GM12892 (cell line): ENCODE measurements around the gene POU2F1.

Source experiments
- POLR2A ChIP-seq: IDR thresholded peaks from 2 replicates; pipeline ENCODE4 v1.6.1; 2011; ENCODE audit warnings: low read depth, low read length, control low read depth
- POLR2AphosphoS5 ChIP-seq: IDR thresholded peaks from 2 replicates; pipeline ENCODE4 v1.6.1; 2011; ENCODE audit warnings: low read depth, low read length, control low read depth
- TAF1 ChIP-seq: IDR thresholded peaks from 2 replicates; pipeline ENCODE4 v1.6.1; 2011; ENCODE audit warnings: low read depth, mild to moderate bottlenecking, control low read depth, low read length, borderline replicate concordance

DNA sequence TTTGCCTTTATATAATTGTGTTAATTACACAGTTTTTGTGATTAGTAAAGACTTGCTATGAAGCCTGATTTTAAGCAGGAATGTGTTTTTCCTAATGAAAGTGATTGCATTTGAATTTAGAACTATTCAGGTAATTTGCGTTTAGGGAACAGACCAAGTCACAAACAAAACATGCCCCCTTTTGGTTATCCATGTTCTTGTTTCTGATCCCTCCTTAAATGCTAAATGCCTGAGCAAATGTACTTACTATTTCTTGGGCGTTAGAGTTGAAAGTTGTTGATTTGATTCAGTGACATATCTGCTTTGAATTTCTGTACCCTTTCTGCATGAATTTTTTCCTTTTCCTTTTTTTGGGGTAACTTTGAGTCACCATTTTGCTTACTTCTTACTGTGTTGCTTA lies 5.2 kb downstream of the POU2F1 start:
- TF ChIP-seq POLR2A: no peak
- no peak for TF ChIP-seq TAF1
- TF ChIP-seq POLR2AphosphoS5: no peak
